HepG2 (cell line): ENCODE measurements around the gene POLE4. TPM values are rescaled to one million over a fixed set of nuclear protein-coding genes. Genes with fewer than 3 reads are reported as not detected.

Source experiments
- AHR ChIP-seq: IDR thresholded peaks from 2 replicates; pipeline ENCODE4 v1.6.1; 2018; ENCODE audit warnings: missing genetic modification reagents, missing compliant biosample characterization
- ATF1 ChIP-seq: IDR thresholded peaks from 2 replicates; pipeline ENCODE4 v1.6.1; 2016; ENCODE audit warnings: mild to moderate bottlenecking, control low read depth
- GLI4 ChIP-seq: sonication (generic); formaldehyde crosslinking; IDR thresholded peaks from 2 replicates; pipeline ENCODE4 v1.5.1; 2020; ENCODE audit warnings: missing genetic modification reagents, mild to moderate bottlenecking, moderate library complexity, borderline replicate concordance
- GPN1 ChIP-seq: sonication (generic); formaldehyde crosslinking; IDR thresholded peaks from 2 replicates; pipeline ENCODE4 v1.5.1; 2020; ENCODE audit warnings: missing genetic modification reagents, borderline replicate concordance
- NAIF1 ChIP-seq: sonication (generic); formaldehyde crosslinking; IDR thresholded peaks from 2 replicates; pipeline ENCODE4 v1.5.0; 2020; ENCODE audit warnings: mild to moderate bottlenecking, missing genetic modification reagents, borderline replicate concordance
- NFE2L1 ChIP-seq: sonication (generic); formaldehyde crosslinking; IDR thresholded peaks from 2 replicates; pipeline ENCODE4 v1.4.0; 2020; ENCODE audit warnings: missing genetic modification reagents, mild to moderate bottlenecking, borderline replicate concordance
- NFKBIZ ChIP-seq: IDR thresholded peaks from 2 replicates; pipeline ENCODE4 v1.6.1; 2018; ENCODE audit warnings: missing genetic modification reagents, missing compliant biosample characterization
- NPAS2 ChIP-seq: sonication (generic); formaldehyde crosslinking; IDR thresholded peaks from 2 replicates; pipeline ENCODE4 v1.8.0; 2022; ENCODE audit warnings: mild to moderate bottlenecking, missing genetic modification reagents, borderline replicate concordance
- PAXIP1 ChIP-seq: sonication (generic); formaldehyde crosslinking; conservative IDR thresholded peaks from 2 replicates; pipeline ENCODE4 v1.4.0; 2020; ENCODE audit warnings: mild to moderate bottlenecking, missing genetic modification reagents, moderate library complexity
- SETDB1 ChIP-seq: sonication (generic); formaldehyde crosslinking; IDR thresholded peaks from 2 replicates; pipeline ENCODE4 v1.5.1; 2020; ENCODE audit warnings: missing genetic modification reagents, mild to moderate bottlenecking, borderline replicate concordance
- TBX2 ChIP-seq: sonication (generic); formaldehyde crosslinking; IDR thresholded peaks from 2 replicates; pipeline ENCODE4 v1.5.0; 2020; ENCODE audit warnings: missing genetic modification reagents, mild to moderate bottlenecking, borderline replicate concordance
- THYN1 ChIP-seq: sonication (generic); formaldehyde crosslinking; IDR thresholded peaks from 2 replicates; pipeline ENCODE4 v1.8.1; 2023; ENCODE audit warnings: low read depth, mild to moderate bottlenecking, moderate library complexity, missing genetic modification reagents, borderline replicate concordance
- YY1 ChIP-seq: IDR thresholded peaks from 2 replicates; pipeline ENCODE4 v1.6.1; 2011; ENCODE audit warnings: low read length, low read depth, moderate library complexity, mild to moderate bottlenecking; ENCODE audit not compliant: insufficient read depth, insufficient replicate concordance
- ZFP36L1 ChIP-seq: sonication (generic); formaldehyde crosslinking; IDR thresholded peaks from 2 replicates; pipeline ENCODE4 v1.8.0; 2022; ENCODE audit warnings: mild to moderate bottlenecking, missing genetic modification reagents, moderate library complexity
- ZNF616 ChIP-seq: sonication (generic); formaldehyde crosslinking; IDR thresholded peaks from 2 replicates; pipeline ENCODE4 v1.5.0; 2020; ENCODE audit warnings: low read depth, mild to moderate bottlenecking, missing genetic modification reagents
- polyA plus RNA-seq, 8 experiments: library from polyadenylated mRNA; depleted of rRNA in 3 of 8; stranded (reverse) in 7 of 8; unstranded in 1 of 8; fragments of >200 nt; fragmentation: Illumina TruSeq in 4 of 8; extraction: Trizol in 4 of 8; gene quantifications; 2 replicates each; pipeline versions ENCODE4 v1.2.1 to v1.2.3, GENCODE V29; 2011 to 2016; ENCODE audit warnings: low read depth in 4 of 8, missing spikeins in 1 of 8, mixed read lengths in 1 of 8; ENCODE audit not compliant: insufficient read depth in 1 of 8
- total RNA-seq, 5 experiments: library from RNA; depleted of rRNA; stranded (reverse); fragments of >200 nt; fragmentation: Illumina TruSeq; extraction: Trizol; gene quantifications; 2 replicates each; pipeline ENCODE4 v1.2.3, GENCODE V29; 2016; ENCODE audit warnings: low read depth in 1 of 5

POLE4 gene
- total and polyA plus RNA-seq, 2 of the 13 experiments (the other 11 are each of a cell fraction or from before 2014, with no cell fraction given): 106 to 116 TPM

DNA sequence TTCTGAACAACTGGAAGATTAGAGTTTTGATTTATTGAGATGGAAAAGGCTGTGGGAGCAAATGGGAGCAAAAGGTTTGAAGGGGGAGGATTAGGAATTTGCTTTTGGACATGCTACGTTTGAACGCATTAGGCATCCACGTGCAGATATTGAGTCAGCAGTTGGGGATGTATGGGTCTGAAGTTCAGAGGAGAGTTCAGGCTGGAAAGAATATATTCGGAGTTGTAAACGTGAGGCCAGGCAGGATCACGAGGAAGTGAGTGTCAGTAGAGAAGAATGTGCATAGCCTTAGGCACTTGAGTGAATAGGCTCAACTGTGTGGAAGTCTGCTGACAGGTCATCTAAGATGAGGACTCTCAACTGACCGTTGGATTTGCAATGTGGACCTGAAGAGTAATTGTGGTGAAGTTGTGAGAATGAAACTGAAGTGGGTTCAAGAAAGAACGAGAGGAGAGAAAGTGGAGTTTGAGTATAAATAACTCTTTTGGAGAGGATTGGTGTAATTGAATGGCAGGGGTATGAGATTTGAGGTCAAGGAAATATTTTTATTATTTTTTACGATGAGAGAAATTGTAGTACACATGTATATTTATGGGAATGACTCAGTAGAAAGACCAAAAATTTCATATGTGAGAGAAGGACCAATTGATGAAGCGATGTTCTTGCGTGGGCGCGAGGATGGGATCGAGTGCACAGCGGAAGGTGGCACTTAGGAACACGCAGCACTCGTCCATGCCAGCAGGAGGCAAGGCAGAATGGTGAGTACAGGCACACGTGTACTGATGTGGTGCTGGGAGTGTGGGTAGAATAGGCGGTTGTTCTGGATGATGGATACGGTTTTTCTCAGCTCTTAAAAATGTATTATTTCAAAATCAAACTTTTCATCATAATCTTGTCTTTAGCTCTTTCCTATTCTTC is 40.5 kb upstream of the POLE4 start (continued):
- TF ChIP-seq SETDB1 (CRISPR knock-in tag) (0 out of 2 replicates have a peak, but pooled peaks have one; percentile 14), GPN1 (CRISPR knock-in tag) (no peak), ZNF616 (CRISPR knock-in tag) (no peak), NFKBIZ (CRISPR knock-in tag) (0 out of 2 replicates have a peak, but pooled peaks have one; percentile 62), PAXIP1 (CRISPR knock-in tag) (peak; percentile 82), NFE2L1 (CRISPR knock-in tag) (no peak), GLI4 (CRISPR knock-in tag) (no peak), YY1 (no peak), TBX2 (CRISPR knock-in tag) (peak; percentile 43; the same call in 1 of the 2 replicates), ATF1 (CRISPR knock-in tag) (peak; percentile 76; the same call in 1 of the 2 replicates), AHR (CRISPR knock-in tag) (no peak), THYN1 (CRISPR knock-in tag) (no peak), ZFP36L1 (CRISPR knock-in tag) (0 out of 2 replicates have a peak, but pooled peaks have one; percentile 72), NPAS2 (CRISPR knock-in tag) (no peak), NAIF1 (CRISPR knock-in tag) (no peak)
